Activated naive CD8-positive, alpha-beta T cell treated with anti-CD3 and anti-CD28 coated beads, Interleukin-2, amount 10 ng/mL, durations not matched to agents 7 days and 5 days (primary cell): ENCODE measurements around the gene PRKAG1. TPM values are rescaled to one million over a fixed set of nuclear protein-coding genes. Genes with fewer than 3 reads are reported as not detected.

ENCODE experiments used
- ATAC-seq: fragments of 150-1000 bp; cut with Tn5 transposase; one replicate; pipeline ENCODE4 v1.10.0; 2021; ENCODE audit warnings: low read depth, moderate library complexity
- POLR2A ChIA-PET: fragments of 350-600 bp; sonication (Branson Sonifier 250); formaldehyde crosslinking; loops from one replicate; lab custom pipeline; 2021; ENCODE audit warnings: antibody characterized with exemption; lab: Charles Lee
- DNase-seq: peaks from one replicate; pipeline ENCODE4 v3.0.0; 2021
- H3K27ac Mint-ChIP-seq: one replicate; pipeline ENCODE4 v1.8.0; 2022; ENCODE audit warnings: mild to moderate bottlenecking, mixed read lengths
- H3K27me3 Mint-ChIP-seq: one replicate; pipeline ENCODE4 v1.8.0; 2022; ENCODE audit warnings: mild to moderate bottlenecking, moderate library complexity, mixed read lengths
- H3K36me3 Mint-ChIP-seq: one replicate; pipeline ENCODE4 v1.8.0; 2021; ENCODE audit warnings: mild to moderate bottlenecking, mixed read lengths
- H3K4me1 Mint-ChIP-seq: one replicate; pipeline ENCODE4 v1.8.0; 2021; ENCODE audit warnings: mixed read lengths
- H3K4me3 Mint-ChIP-seq: one replicate; pipeline ENCODE4 v1.8.0; 2022; ENCODE audit warnings: mild to moderate bottlenecking, moderate library complexity, mixed read lengths
- H3K9me3 Mint-ChIP-seq: one replicate; pipeline ENCODE4 v1.8.0; 2021; ENCODE audit warnings: mixed read lengths
- total RNA-seq, 2 experiments: library from RNA; stranded (reverse); gene quantifications; one replicate each; pipeline ENCODE4 v1.2.3, GENCODE V29; 2021

Gene PRKAG1
- total RNA-seq, 2 experiments from 2014 or later: 50.0 to 56.6 TPM

GRCh38 chr12:49032679-49033447 is 14.3 kb upstream of the PRKAG1 start:
- ATAC-seq: no peak
- no peaks in the 10 kb centered on the region for H3K4me1 Mint-ChIP-seq
- DNase-seq: peak; percentile 28
- H3K27me3 Mint-ChIP-seq: no peaks in the 10 kb centered on the region
- no peak overlapping the region for H3K4me3 Mint-ChIP-seq
- no peaks in the 10 kb centered on the region for H3K9me3 Mint-ChIP-seq
- no peak overlapping the region for H3K27ac Mint-ChIP-seq
- POLR2A ChIA-PET: interaction anchor here (0.8 kb wide), 1 partner anchor 12 kb away, joined by 4 read pairs; no protein-coding TSS in a partner anchor
- peaks cover 8% of the 10 kb centered on the region for H3K36me3 Mint-ChIP-seq

DNA sequence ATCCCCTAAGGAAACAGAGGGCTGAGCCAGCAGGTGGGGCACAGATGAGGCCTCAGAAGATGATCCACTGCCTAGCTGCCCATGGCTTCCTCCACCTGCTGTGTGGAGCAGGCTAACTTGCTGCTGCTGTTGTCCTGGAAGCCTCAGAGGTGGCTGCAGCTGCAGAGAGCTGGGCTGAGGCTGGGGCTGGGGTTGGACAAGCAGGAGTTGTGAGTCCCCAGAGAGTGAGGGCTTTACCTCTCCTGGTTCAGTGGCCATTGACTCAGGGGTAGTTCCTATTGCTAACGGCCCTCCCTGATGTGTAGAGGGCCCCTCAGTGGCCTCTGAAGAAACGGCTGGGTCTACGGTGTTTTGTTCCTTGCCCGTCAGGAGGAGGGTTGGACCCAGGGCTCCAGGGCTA is 13.7 kb upstream of the PRKAG1 start:
- POLR2A ChIA-PET: interaction anchor here (1.2 kb wide), 1 partner anchor 13 kb away, joined by 4 read pairs; no protein-coding TSS in a partner anchor
- H3K4me1 Mint-ChIP-seq: no peaks in the 10 kb centered on the region
- DNase-seq (no peak), ATAC-seq (peak; percentile 7)
- H3K4me3 Mint-ChIP-seq: no peak overlapping the region
- H3K27me3 Mint-ChIP-seq: no peaks in the 10 kb centered on the region
- H3K36me3 Mint-ChIP-seq: peaks cover 9% of the 10 kb centered on the region
- H3K9me3 Mint-ChIP-seq: no peaks in the 10 kb centered on the region
- H3K27ac Mint-ChIP-seq: no peak overlapping the region

DNA sequence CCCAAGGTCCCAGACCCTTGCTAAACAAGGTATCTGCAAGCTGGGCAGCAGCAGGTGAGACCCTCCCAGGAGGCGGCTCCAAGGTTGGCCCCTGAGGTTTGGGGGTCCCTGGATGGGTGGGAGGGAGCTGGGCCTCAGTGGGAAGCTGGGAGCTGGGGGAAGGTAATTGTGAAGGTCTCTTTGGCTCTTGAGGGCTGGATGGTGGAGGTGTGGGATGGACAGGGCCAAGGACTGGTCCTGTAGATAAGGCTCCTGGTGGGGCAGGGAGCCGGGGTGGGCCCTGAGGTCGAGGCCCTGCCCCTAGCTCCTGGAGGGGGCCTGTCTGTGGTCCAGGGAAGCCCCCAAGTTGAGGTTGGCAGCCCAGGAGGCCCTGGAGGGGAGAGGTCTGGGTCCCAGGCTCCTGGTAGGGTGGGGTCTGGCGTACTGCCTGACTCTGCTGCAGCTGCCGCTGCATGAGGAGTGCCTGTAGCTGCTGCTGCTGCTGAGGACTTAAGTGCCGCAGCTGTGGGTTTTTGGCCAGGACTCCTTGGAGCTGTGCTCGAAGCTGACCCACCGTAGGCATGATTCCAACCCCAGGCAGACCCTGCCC is 13.1 kb upstream of the PRKAG1 start:
- H3K4me1 Mint-ChIP-seq: no peaks in the 10 kb centered on the region
- H3K9me3 Mint-ChIP-seq: no peaks in the 10 kb centered on the region
- H3K4me3 Mint-ChIP-seq: no peak overlapping the region
- H3K27me3 Mint-ChIP-seq: no peaks in the 10 kb centered on the region
- POLR2A ChIA-PET: interaction anchor here (1.2 to 1.3 kb wide), 2 partner anchors 12 kb away, joined by 3 to 4 read pairs; no protein-coding TSS in a partner anchor
- peaks cover 8% of the 10 kb centered on the region for H3K36me3 Mint-ChIP-seq
- DNase-seq: no peak
- ATAC-seq: no peak
- no peak overlapping the region for H3K27ac Mint-ChIP-seq

DNA sequence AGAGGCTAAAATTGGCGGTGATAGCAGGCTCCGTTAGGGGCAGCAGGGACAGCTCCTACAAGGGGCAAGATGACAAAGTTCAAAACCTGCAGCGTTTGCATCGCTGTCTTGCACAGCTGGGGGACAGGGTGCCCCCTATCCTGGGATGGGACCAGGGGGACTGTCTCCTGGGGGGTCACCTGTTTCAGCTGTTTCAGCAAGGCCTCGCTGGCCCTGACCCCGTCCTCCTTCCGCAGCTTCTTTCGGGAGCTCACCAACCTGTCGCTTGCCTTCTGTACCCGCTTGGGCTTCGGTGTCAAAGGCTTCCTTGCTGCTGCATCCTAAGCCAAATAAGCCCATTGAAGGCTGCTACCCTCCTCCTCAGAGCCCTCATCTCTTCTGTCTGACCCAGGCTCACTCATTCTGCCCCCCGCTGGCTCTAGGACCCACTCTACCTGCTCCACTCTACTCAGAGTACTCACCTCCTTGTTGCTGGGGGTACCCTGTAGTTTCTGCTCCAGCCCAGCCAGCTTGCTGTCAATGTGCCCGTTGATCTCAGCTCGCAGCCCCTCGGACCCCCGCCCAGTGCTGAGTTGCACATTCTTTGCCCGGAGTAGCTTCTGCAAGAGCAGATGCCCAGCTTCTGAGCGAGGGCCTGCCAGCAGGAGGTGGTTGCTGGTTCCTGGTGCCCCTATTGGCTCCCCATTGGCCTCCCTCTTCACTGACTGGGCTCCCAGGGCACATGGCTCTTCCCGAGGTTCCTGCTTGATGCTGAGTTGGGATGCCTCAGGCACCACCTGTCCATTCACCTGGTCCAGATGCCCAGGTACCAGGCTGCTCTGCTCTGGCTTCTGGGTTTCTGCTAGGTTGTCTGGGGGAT is 12.4 kb upstream of the PRKAG1 start:
- Mint-ChIP-seq H3K9me3 (no peaks in the 10 kb centered on the region), H3K4me1 (no peaks in the 10 kb centered on the region), H3K4me3 (no peak overlapping the region), H3K36me3 (peaks cover 11% of the 10 kb centered on the region), H3K27ac (no peak overlapping the region), H3K27me3 (no peaks in the 10 kb centered on the region)
- ATAC-seq (no peak), DNase-seq (no peak)
- POLR2A ChIA-PET: interaction anchor here (0.8 to 1.3 kb wide), 3 partner anchors 10 to 12 kb away, joined by 3 to 4 read pairs (median 4); no protein-coding TSS in a partner anchor

DNA sequence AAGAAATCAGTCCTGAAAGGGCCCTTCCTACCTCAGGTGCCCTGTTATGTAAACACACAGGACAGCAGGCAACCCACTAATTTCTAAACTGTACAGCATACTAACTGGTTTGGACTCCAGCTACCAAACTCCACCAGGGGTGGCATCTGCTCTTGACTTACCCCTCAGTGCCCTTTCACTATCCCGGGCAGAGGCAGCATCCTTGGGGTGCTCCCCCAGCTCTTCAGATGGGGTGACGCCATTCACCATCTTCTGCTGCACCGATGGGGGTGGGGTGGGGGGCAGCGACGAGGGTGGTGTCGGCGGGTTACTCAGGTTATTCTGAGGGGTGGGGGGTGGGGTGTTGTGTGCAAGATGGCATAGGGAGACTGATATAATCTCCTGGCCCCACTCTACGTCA is 11.5 kb upstream of the PRKAG1 start:
- Mint-ChIP-seq H3K9me3 (no peaks in the 10 kb centered on the region), H3K4me3 (no peak overlapping the region), H3K27me3 (no peaks in the 10 kb centered on the region), H3K36me3 (peaks cover 11% of the 10 kb centered on the region), H3K4me1 (no peaks in the 10 kb centered on the region), H3K27ac (no peak overlapping the region)
- POLR2A ChIA-PET: interaction anchor here (0.8 to 1.3 kb wide), 2 partner anchors 9 to 26 kb away, joined by 3 to 4 read pairs; no protein-coding TSS in a partner anchor
- DNase-seq: no peak
- no peak for ATAC-seq

DNA sequence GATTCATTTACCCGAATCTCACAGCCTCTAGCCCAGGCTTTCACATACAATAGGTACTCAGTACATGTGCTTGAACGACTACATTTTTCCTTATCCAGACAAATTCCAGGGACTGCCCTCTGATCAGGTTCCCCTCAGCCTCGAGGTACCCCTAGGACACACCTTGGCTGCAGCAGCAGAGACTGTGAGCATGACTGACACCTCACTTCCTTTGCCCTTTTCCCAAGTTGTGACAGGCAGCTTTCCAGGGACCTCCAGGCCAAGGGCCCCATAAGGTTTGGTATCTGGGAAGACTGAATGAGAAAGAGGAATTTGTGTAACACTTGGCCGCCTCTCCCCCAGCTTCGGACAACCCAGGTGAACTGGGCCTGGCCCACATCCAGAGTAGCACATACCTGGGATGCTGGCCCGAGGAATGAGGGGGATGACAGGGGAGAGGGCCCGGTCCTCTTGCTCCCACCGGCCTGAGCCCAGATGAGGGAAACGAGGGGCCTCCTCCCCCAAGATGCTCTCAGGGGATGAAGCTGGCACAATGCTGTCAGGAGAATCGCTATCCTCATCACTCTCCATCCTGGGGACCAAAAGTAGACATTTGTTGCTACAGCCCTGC is 10.2 kb upstream of the PRKAG1 start:
- DNase-seq (no peak), ATAC-seq (no peak)
- POLR2A ChIA-PET: interaction anchor here (0.8 to 1.3 kb wide), 2 partner anchors 9 to 27 kb away, joined by 3 read pairs; no protein-coding TSS in a partner anchor
- no peaks in the 10 kb centered on the region for H3K4me1 Mint-ChIP-seq
- H3K4me3 Mint-ChIP-seq: no peak overlapping the region
- peaks cover 12% of the 10 kb centered on the region for H3K36me3 Mint-ChIP-seq
- no peaks in the 10 kb centered on the region for H3K27me3 Mint-ChIP-seq
- H3K27ac Mint-ChIP-seq: no peak overlapping the region
- H3K9me3 Mint-ChIP-seq: no peaks in the 10 kb centered on the region

DNA sequence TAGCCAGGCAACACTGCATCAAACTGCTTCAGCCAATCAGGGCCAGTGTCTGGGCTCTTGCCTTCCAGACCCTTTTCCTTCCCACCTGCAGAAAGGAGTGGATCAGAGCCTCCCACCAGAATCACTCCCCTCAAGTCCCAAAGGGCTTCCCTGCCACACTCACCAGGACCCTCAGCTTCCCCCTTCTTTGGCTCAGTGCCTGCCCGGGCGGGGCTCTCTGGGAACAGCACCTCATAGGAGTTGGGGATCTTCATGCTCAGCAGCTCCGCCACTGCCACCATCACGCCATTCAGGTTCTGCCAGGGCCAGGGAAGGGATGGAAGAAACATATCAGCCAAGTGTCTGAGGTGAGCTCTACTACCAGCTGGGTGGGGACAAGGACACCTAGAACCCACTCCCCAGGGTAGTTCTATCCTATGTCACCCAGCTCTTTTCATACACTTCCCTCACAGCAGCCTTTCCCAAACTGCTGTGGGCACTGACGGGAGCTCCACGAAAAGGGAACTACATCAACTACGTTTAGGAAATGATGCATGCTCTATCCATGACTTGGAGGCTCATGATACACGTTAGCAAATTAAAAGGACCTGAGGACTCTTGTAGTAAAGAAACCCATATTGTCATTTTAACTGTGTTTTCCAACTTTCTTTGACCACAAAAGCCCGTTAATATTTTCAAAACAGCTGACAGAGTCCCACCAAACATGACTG is 9.4 kb upstream of the PRKAG1 start:
- H3K27ac Mint-ChIP-seq: peak overlapping the region; percentile 50

DNA sequence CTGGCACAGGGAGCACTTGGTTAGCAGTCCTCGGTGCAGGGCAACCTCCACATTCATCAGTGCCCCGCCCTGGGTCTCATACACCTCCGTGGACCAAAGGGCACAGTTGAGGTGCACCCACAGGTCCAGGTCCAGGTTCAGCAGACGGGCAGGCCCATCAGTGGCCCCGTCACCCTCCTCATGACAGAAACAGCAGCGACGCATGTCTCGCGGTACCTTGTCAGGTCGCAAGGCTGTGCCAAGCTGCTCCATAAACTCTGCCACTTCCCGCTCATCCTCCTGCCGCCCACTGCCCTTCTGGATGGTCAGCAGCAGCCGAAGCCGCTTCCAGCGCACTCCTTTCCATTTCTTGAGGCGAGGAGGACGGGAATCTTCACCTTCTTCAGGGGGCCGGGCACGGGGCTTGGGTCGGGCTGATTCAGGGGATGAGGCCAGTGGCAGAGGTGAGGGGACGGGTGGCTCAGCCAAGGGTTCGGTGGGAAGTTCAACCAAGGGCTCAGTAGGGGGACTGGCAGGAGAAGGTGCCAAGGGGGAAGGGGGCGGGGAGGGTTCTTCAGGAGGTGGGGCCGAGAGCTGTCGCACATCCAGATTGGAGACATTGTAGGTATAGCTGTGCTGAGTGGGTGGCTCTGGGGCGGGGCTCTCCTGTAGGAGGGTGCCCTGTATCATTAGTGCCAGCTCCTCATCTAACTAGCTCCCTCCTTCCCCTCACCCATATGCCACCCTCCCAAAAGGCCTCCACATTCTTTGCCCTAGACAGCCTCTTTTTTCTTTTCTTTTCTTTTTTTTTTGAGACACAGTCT is 8.3 kb upstream of the PRKAG1 start:
- POLR2A ChIA-PET: no interaction called here
- H3K27me3 Mint-ChIP-seq: no peaks in the 10 kb centered on the region

More for the DNA sequence above, 9.4 kb upstream of the PRKAG1 start:
- Mint-ChIP-seq H3K36me3 (peaks cover 12% of the 10 kb centered on the region), H3K4me3 (no peak overlapping the region), H3K4me1 (no peaks in the 10 kb centered on the region), H3K27me3 (no peaks in the 10 kb centered on the region), H3K9me3 (no peaks in the 10 kb centered on the region)
- POLR2A ChIA-PET: interaction anchor here (0.8 kb wide), 1 partner anchor 10 kb away, joined by 3 read pairs; no protein-coding TSS in a partner anchor
- ATAC-seq (no peak), DNase-seq (no peak)

GRCh38 chr12:49026101-49026500 is 7.5 kb upstream of the PRKAG1 start:
- Mint-ChIP-seq H3K27me3 (no peaks in the 10 kb centered on the region), H3K9me3 (no peaks in the 10 kb centered on the region), H3K36me3 (peaks cover 16% of the 10 kb centered on the region), H3K4me1 (no peaks in the 10 kb centered on the region), H3K27ac (no peak overlapping the region), H3K4me3 (no peak overlapping the region)
- ATAC-seq: no peak
- POLR2A ChIA-PET: no interaction called here
- no peak for DNase-seq

More for the DNA sequence above, 8.3 kb upstream of the PRKAG1 start:
- Mint-ChIP-seq H3K4me3 (no peak overlapping the region), H3K4me1 (no peaks in the 10 kb centered on the region), H3K36me3 (peaks cover 17% of the 10 kb centered on the region), H3K9me3 (no peaks in the 10 kb centered on the region), H3K27ac (no peak overlapping the region)
- ATAC-seq (no peak), DNase-seq (no peak)

DNA sequence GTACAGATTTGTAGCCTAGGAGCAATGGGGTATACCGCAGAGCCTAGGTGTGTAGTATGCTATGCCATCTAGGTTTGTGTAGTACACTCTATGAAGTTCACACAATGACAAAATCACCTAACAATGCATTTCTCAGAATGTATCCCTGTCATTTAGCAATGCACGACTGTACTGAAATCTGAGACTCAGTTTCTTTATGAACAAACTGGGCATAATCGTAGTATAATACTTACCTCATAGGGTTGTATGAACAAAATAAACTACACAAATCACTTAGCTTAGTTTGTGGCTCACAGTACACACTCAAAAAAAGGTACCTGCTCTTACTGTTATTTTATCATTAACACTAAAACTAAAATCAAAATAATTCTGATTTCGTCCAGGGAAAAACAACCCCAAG is 6.9 kb upstream of the PRKAG1 start:
- H3K9me3 Mint-ChIP-seq: no peaks in the 10 kb centered on the region
- no peak for DNase-seq
- no peaks in the 10 kb centered on the region for H3K4me1 Mint-ChIP-seq
- POLR2A ChIA-PET: no interaction called here
- H3K4me3 Mint-ChIP-seq: no peak overlapping the region
- no peak for ATAC-seq
- peaks cover 15% of the 10 kb centered on the region for H3K36me3 Mint-ChIP-seq
- H3K27me3 Mint-ChIP-seq: no peaks in the 10 kb centered on the region
- no peak overlapping the region for H3K27ac Mint-ChIP-seq

DNA sequence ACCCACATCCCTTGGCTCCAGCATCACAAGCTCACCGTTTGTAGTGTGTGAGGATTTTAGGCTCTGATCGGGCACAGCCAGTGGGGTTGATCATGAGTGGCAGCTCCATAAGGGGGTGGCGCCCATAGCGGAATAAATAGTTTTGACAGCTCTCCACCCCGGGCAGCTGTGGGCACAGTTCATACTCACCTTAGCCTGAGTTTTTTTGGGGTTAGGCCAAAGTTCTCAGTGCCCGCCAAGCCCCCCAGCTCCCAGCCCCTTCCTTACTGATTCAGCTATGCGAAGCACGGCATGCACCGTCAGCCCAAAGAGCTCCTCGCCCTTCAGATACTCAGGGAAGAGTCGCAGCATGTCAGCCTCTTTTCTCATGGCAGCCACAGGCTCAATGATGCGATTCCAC is 6.0 kb upstream of the PRKAG1 start:
- Mint-ChIP-seq H3K27ac (no peak overlapping the region), H3K4me1 (peaks cover 5% of the 10 kb centered on the region), H3K27me3 (no peaks in the 10 kb centered on the region), H3K9me3 (no peaks in the 10 kb centered on the region), H3K4me3 (no peak overlapping the region), H3K36me3 (peaks cover 15% of the 10 kb centered on the region)
- ATAC-seq (no peak), DNase-seq (no peak)
- POLR2A ChIA-PET: no interaction called here

DNA sequence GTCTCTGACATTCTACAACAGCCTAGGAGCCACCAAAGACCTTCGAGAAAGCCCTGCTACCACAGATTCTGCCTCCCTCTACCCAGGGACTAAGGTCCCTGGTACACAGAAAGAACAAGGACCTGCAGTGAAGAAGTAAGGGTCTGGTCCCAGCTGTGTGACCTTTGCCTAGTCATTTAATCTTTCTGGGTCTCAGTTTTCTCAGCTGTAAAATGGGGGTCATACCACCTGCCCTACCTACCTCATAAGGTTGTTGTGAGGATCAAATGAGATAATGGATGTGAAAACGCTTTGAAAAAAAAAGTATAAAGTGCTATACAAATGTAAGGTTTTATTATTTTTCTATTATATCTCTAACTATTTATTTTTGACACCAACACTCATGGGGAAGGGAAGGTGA is 5.2 kb upstream of the PRKAG1 start:
- ATAC-seq (no peak), DNase-seq (no peak)
- Mint-ChIP-seq H3K9me3 (no peaks in the 10 kb centered on the region), H3K4me3 (no peak overlapping the region), H3K27ac (no peak overlapping the region), H3K4me1 (peaks cover 10% of the 10 kb centered on the region), H3K27me3 (no peaks in the 10 kb centered on the region), H3K36me3 (peaks cover 18% of the 10 kb centered on the region)
- POLR2A ChIA-PET: no interaction called here
